B cell (primary cell): ENCODE results near the gene PTPRE. TPM values are rescaled to one million over a fixed set of nuclear protein-coding genes. Genes with fewer than 3 reads are reported as not detected.

Experiments used
- ATAC-seq: fragments of 200-7000 bp; cut with Tn5 transposase; one replicate; pipeline ENCODE4 v1.10.0; 2021; ENCODE audit warnings: low read depth, mild to moderate bottlenecking, moderate number of reproducible peaks, moderate library complexity
- CTCF ChIA-PET: fragments of 350-600 bp; sonication (Branson Sonifier 250); formaldehyde crosslinking; loops from one replicate; lab custom pipeline; 2021; ENCODE audit warnings: antibody characterized with exemption, inconsistent platforms; lab: Charles Lee
- POLR2A ChIA-PET: fragments of 350-600 bp; sonication (Branson Sonifier 250); formaldehyde crosslinking; loops from one replicate; lab custom pipeline; 2021; ENCODE audit warnings: antibody characterized with exemption; lab: Charles Lee
- DNase-seq: peaks from one replicate; pipeline ENCODE4 v3.0.0; 2013
- H2AFZ ChIP-seq: 2 replicates; pipeline ENCODE4 v1.6.1; 2012; ENCODE audit warnings: mild to moderate bottlenecking, low read depth, low read length; ENCODE audit not compliant: insufficient read depth, poor library complexity, severe bottlenecking
- H3K27ac ChIP-seq, 2 donors: 1 replicate in 1 of 2; 2 replicates in 1 of 2; pipeline ENCODE4 v1.5.1; 2012 to 2013; ENCODE audit warnings: low read length in 2 of 2, mild to moderate bottlenecking in 2 of 2, moderate library complexity in 1 of 2
- H3K27me3 ChIP-seq, 4 experiments: fragments of 200-600 bp in 1 of 4; sonication (generic) in 1 of 4; replicated peaks in 1 of 4; 1 replicate in 2 of 4; 2 replicates in 2 of 4; pipeline versions ENCODE4 v1.6.1 to v1.7.0; 2013 to 2016; ENCODE audit warnings: low read length in 3 of 4, mild to moderate bottlenecking in 2 of 4, mixed read lengths in 1 of 4, moderate library complexity in 1 of 4; ENCODE audit not compliant: insufficient read depth in 4 of 4, control insufficient read depth in 3 of 4; ENCODE audit errors: control extremely low read depth in 1 of 4
- H3K36me3 ChIP-seq, 2 experiments: replicated peaks in 1 of 2; 1 replicate in 1 of 2; 2 replicates in 1 of 2; pipeline versions ENCODE4 v1.6.1 to v1.7.1; 2013; ENCODE audit warnings: low read length in 1 of 2; ENCODE audit not compliant: insufficient read depth in 2 of 2, control insufficient read depth in 1 of 2; ENCODE audit errors: control extremely low read depth in 1 of 2, extremely low read depth in 1 of 2
- H3K4me1 ChIP-seq, 2 donors: fragments of 200-600 bp in 1 of 2; sonication (generic) in 1 of 2; 1 replicate in 1 of 2; 2 replicates in 1 of 2; pipeline versions ENCODE4 v1.5.1 to v1.6.1; 2013 to 2017; ENCODE audit warnings: low read length in 2 of 2; ENCODE audit not compliant: control insufficient read depth in 2 of 2, insufficient read depth in 2 of 2
- H3K4me2 ChIP-seq: replicated peaks from 2 replicates; pipeline ENCODE3; 2012; ENCODE audit warnings: mild to moderate bottlenecking, low read depth, low read length; ENCODE audit not compliant: poor library complexity, severe bottlenecking
- H3K4me3 ChIP-seq, 5 experiments: fragments of 200-600 bp in 1 of 5; sonication (generic) in 1 of 5; 1 replicate in 3 of 5; 2 replicates in 2 of 5; pipeline versions ENCODE4 v1.5.1 to v1.7.0; 2011 to 2016; ENCODE audit warnings: low read length in 4 of 5, mild to moderate bottlenecking in 4 of 5, low read depth in 2 of 5, control low read depth in 1 of 5, moderate library complexity in 1 of 5; ENCODE audit not compliant: insufficient read depth in 1 of 5; ENCODE audit errors: control extremely low read depth in 1 of 5, extremely low read depth in 1 of 5
- H3K79me2 ChIP-seq: fragments of 200-600 bp; sonication (generic); one replicate; pipeline ENCODE4 v1.6.0; 2016; ENCODE audit warnings: low read length; ENCODE audit not compliant: control insufficient read depth, insufficient read depth
- H3K9ac ChIP-seq: fragments of 200-600 bp; sonication (generic); 2 replicates; pipeline ENCODE4 v1.6.1; 2017; ENCODE audit warnings: mild to moderate bottlenecking, low read length, moderate library complexity
- H3K9me3 ChIP-seq, 3 donors: one replicate each; pipeline versions ENCODE4 v1.6.1 to v1.7.1; 2013; ENCODE audit warnings: low read length in 2 of 3; ENCODE audit not compliant: control insufficient read depth in 2 of 3, insufficient read depth in 1 of 3; ENCODE audit errors: control extremely low read depth in 1 of 3
- H4K20me1 ChIP-seq: 2 replicates; pipeline ENCODE4 v1.6.0; 2012; ENCODE audit warnings: mild to moderate bottlenecking, low read length; ENCODE audit not compliant: insufficient read depth, control insufficient read depth, poor library complexity, severe bottlenecking
- H3K27ac Mint-ChIP-seq: one replicate; pipeline ENCODE4 v1.8.0; 2021; ENCODE audit warnings: mixed read lengths
- H3K27me3 Mint-ChIP-seq: one replicate; pipeline ENCODE4 v1.8.0; 2021; ENCODE audit warnings: mixed read lengths
- H3K4me1 Mint-ChIP-seq: one replicate; pipeline ENCODE4 v1.8.0; 2021; ENCODE audit warnings: mixed read lengths
- H3K4me3 Mint-ChIP-seq: one replicate; pipeline ENCODE4 v1.8.0; 2021; ENCODE audit warnings: mixed read lengths
- H3K9me3 Mint-ChIP-seq: one replicate; pipeline ENCODE4 v1.8.0; 2022; ENCODE audit warnings: mixed read lengths; ENCODE audit not compliant: insufficient read depth
- EZH2 ChIP-seq: IDR thresholded peaks from 2 replicates; pipeline ENCODE4 v1.6.1; 2012; ENCODE audit warnings: borderline replicate concordance, low read depth, mild to moderate bottlenecking, moderate library complexity, low read length; ENCODE audit not compliant: insufficient read depth, poor library complexity, severe bottlenecking
- WGBS: methylation state at CpG from one replicate; pipeline ENCODE4 v1.1.5; 2013; ENCODE audit warnings: missing lambda C conversion rate; ENCODE audit not compliant: insufficient coverage; 5-methylcytosine and 5-hydroxymethylcytosine counted together
- intact Hi-C: fragments of 100-400 bp; cut with micrococcal nuclease; formaldehyde crosslinking; loops from one replicate; pipeline ENCODE4 v1.10.0; 2022
- polyA plus RNA-seq: library from polyadenylated mRNA; depleted of rRNA; stranded (reverse); fragments of >200 nt; gene quantifications from 2 replicates; pipeline ENCODE4 v1.2.3, GENCODE V29; 2012
- total RNA-seq, 2 donors: library from RNA; stranded (reverse); fragments of 120-200 nt in 1 of 2; gene quantifications; 1 replicate in 1 of 2; 2 replicates in 1 of 2; pipeline versions ENCODE4 v1.2.3 to v1.2.4, GENCODE V29; 2013 to 2022
- TF ChIP-seq, protein P1 (sequence below): fragments of 200-600 bp; IDR thresholded peaks from one replicate; pipeline ENCODE4 v1.8.0; 2022; ENCODE audit warnings: antibody characterized with exemption, mild to moderate bottlenecking

PTPRE gene
- total and polyA plus RNA-seq, 2 donors (not counting 1 experiment from before 2014, with no cell fraction given), result 6.6 to 32.7 TPM

GRCh38 chr10:127977357-127978009, 70.6 kb downstream of the PTPRE start:
- ATAC-seq, result no peak
- H3K4me1 ChIP-seq, result peaks cover 0 to 5% of the 10 kb centered on the region in 2 donors
- no peak overlapping the region for H3K4me3 ChIP-seq
- TF ChIP-seq, protein P1, sequence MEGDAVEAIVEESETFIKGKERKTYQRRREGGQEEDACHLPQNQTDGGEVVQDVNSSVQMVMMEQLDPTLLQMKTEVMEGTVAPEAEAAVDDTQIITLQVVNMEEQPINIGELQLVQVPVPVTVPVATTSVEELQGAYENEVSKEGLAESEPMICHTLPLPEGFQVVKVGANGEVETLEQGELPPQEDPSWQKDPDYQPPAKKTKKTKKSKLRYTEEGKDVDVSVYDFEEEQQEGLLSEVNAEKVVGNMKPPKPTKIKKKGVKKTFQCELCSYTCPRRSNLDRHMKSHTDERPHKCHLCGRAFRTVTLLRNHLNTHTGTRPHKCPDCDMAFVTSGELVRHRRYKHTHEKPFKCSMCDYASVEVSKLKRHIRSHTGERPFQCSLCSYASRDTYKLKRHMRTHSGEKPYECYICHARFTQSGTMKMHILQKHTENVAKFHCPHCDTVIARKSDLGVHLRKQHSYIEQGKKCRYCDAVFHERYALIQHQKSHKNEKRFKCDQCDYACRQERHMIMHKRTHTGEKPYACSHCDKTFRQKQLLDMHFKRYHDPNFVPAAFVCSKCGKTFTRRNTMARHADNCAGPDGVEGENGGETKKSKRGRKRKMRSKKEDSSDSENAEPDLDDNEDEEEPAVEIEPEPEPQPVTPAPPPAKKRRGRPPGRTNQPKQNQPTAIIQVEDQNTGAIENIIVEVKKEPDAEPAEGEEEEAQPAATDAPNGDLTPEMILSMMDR, result no peak
- TF ChIP-seq EZH2, result no peak
- peaks cover 1 to 8% (median 6%) of the 10 kb centered on the region in 3 donors for H3K9me3 ChIP-seq
- H3K9me3 Mint-ChIP-seq, result peaks cover 5% of the 10 kb centered on the region
- peaks cover 0 to 11% (median 0%) of the 10 kb centered on the region in 4 experiments for H3K27me3 ChIP-seq
- H3K4me2 ChIP-seq, result no peak overlapping the region
- H4K20me1 ChIP-seq, result no peaks in the 10 kb centered on the region
- H3K9ac ChIP-seq, result no peak overlapping the region
- H3K36me3 ChIP-seq, result no peaks in the 10 kb centered on the region
- CTCF ChIA-PET, result interaction anchor here (1.3 kb wide), 1 partner anchor 35 kb away, joined by 5 read pairs; no protein-coding TSS in a partner anchor
- WGBS, result 48% methylated on average over 10 of the region's 12 CpGs
- DNase-seq, result no peak
- H3K4me3 Mint-ChIP-seq, result no peak overlapping the region
- peaks cover 16% of the 10 kb centered on the region for H3K27me3 Mint-ChIP-seq
- H3K79me2 ChIP-seq, result no peaks in the 10 kb centered on the region
- POLR2A ChIA-PET, result no interaction called here
- H2AFZ ChIP-seq, result no peak overlapping the region
- H3K27ac ChIP-seq, result no peak overlapping the region
- no peak overlapping the region for H3K27ac Mint-ChIP-seq
- peaks cover 5% of the 10 kb centered on the region for H3K4me1 Mint-ChIP-seq
- intact Hi-C loops, result no loop called here

DNA sequence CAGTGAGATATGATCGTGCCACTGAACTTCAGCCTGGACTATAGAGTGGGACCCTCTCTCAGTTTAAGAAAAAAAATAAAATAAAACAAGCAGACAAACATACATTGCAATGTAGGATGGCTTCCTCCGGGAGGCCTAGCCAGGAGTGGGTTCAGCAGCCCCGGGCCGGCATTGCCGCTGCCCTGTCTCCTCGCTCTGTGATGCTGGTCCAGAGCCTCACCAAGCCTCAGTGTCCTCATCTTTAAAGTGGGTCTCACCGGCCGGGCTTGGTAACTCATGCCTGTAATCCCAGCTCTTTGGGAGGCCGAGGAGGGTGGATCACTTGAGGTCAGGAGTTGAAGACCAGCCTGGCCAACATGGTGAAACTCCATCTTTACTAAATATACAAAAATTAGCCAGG, 71.6 kb downstream of the PTPRE start:
- Histone ChIP-seq H3K4me1 (peaks cover 0 to 5% of the 10 kb centered on the region in 2 donors), H3K9me3 (peaks cover 1 to 8% (median 6%) of the 10 kb centered on the region in 3 donors), H3K36me3 (no peaks in the 10 kb centered on the region), H4K20me1 (no peaks in the 10 kb centered on the region), H3K4me3 (no peak overlapping the region), H3K4me2 (no peak overlapping the region), H3K9ac (no peak overlapping the region), H3K27ac (no peak overlapping the region), H3K79me2 (no peaks in the 10 kb centered on the region), H2AFZ (no peak overlapping the region), H3K27me3 (peaks cover 0 to 11% (median 0%) of the 10 kb centered on the region in 4 experiments)
- intact Hi-C loops, result no loop called here
- Mint-ChIP-seq H3K4me1 (peaks cover 5% of the 10 kb centered on the region), H3K4me3 (no peak overlapping the region), H3K9me3 (peaks cover 5% of the 10 kb centered on the region), H3K27me3 (peaks cover 19% of the 10 kb centered on the region), H3K27ac (no peak overlapping the region)
- ChIA-PET POLR2A (no interaction called here), CTCF (interaction anchor here (1.0 kb wide), 1 partner anchor 33 kb away, joined by 3 read pairs; no protein-coding TSS in a partner anchor)
- ATAC-seq (no peak), DNase-seq (no peak)
- TF ChIP-seq, protein P1, result no peak
- 97% methylated on average over 5 of the region's 9 CpGs for WGBS
